Loucy (cell line): ENCODE results near the gene NXT1.
A peak's percentile ranks its signal among the peaks of the same experiment; 100 is the strongest.

Source experiments
- H2AFZ ChIP-seq: fragments of 200-600 bp; sonication (generic); 2 replicates; pipeline ENCODE4 v1.6.0; 2016; ENCODE audit warnings: antibody characterized with exemption, mild to moderate bottlenecking, low read length, moderate library complexity
- H3F3A ChIP-seq: fragments of 200-600 bp; 2 replicates; pipeline ENCODE4 v1.6.0; 2016; ENCODE audit warnings: antibody characterized with exemption, low read depth, mild to moderate bottlenecking
- H3K27me3 ChIP-seq: fragments of 200-600 bp; sonication (generic); 2 replicates; pipeline ENCODE4 v1.6.1; 2014; ENCODE audit warnings: low read length, mild to moderate bottlenecking; ENCODE audit not compliant: insufficient read depth, poor library complexity, severe bottlenecking
- H3K36me3 ChIP-seq: fragments of 200-600 bp; sonication (generic); 2 replicates; pipeline ENCODE4 v1.6.1; 2016; ENCODE audit warnings: low read length; ENCODE audit not compliant: insufficient read depth
- H3K4me1 ChIP-seq: fragments of 200-600 bp; sonication (generic); 2 replicates; pipeline ENCODE4 v1.5.1; 2014; ENCODE audit warnings: low read length, mild to moderate bottlenecking; ENCODE audit not compliant: insufficient read depth, poor library complexity, severe bottlenecking
- H3K4me2 ChIP-seq: fragments of 200-600 bp; sonication (generic); 2 replicates; pipeline ENCODE4 v1.6.0; 2014; ENCODE audit warnings: antibody characterized with exemption, low read length, low read depth, mild to moderate bottlenecking; ENCODE audit not compliant: poor library complexity, severe bottlenecking
- H3K4me3 ChIP-seq: fragments of 200-600 bp; sonication (generic); 2 replicates; pipeline ENCODE4 v1.5.1; 2014; ENCODE audit warnings: low read length, mild to moderate bottlenecking, mixed read lengths; ENCODE audit not compliant: poor library complexity, severe bottlenecking
- H3K79me2 ChIP-seq: fragments of 200-600 bp; sonication (generic); 2 replicates; pipeline ENCODE4 v1.6.1; 2014; ENCODE audit warnings: low read length; ENCODE audit not compliant: insufficient read depth
- H3K9ac ChIP-seq: fragments of 200-600 bp; sonication (generic); 2 replicates; pipeline ENCODE4 v1.6.0; 2014; ENCODE audit warnings: mild to moderate bottlenecking, low read depth, low read length, moderate library complexity; ENCODE audit not compliant: poor library complexity, severe bottlenecking
- H3K9me2 ChIP-seq: fragments of 200-600 bp; sonication (generic); replicated peaks from 2 replicates; pipeline ENCODE4 v1.6.1; 2016; ENCODE audit warnings: low read depth, low read length, mixed read lengths
- H3K9me3 ChIP-seq: fragments of 200-600 bp; sonication (generic); 2 replicates; pipeline ENCODE4 v1.6.1; 2014; ENCODE audit warnings: mild to moderate bottlenecking, antibody characterized with exemption, low read length, low read depth; ENCODE audit not compliant: insufficient read depth
- H4K20me1 ChIP-seq: fragments of 200-600 bp; sonication (generic); 2 replicates; pipeline ENCODE4 v1.6.0; 2014; ENCODE audit warnings: antibody characterized with exemption, low read length, mild to moderate bottlenecking; ENCODE audit not compliant: insufficient read depth, poor library complexity, severe bottlenecking
- CTCF ChIP-seq: fragments of 200-600 bp; sonication (generic); conservative IDR thresholded peaks from 2 replicates; pipeline ENCODE4 v1.5.1; 2014; ENCODE audit warnings: mild to moderate bottlenecking, antibody characterized with exemption, low read length
- EZH2phosphoT487 ChIP-seq: fragments of 200-600 bp; IDR thresholded peaks from 2 replicates; pipeline ENCODE4 v1.6.1; 2018; ENCODE audit warnings: antibody characterized with exemption, mild to moderate bottlenecking, moderate library complexity, borderline replicate concordance

Gene NXT1

GRCh38 chr20:23339986-23340385 is 10.6 kb upstream of the NXT1 start:
- Histone ChIP-seq H3K4me1 (no peaks in the 10 kb centered on the region), H3K79me2 (no peaks in the 10 kb centered on the region), H3K27me3 (no peaks in the 10 kb centered on the region), H3K9me2 (no peaks in the 10 kb centered on the region), H3K4me3 (no peak overlapping the region), H3K9me3 (no peaks in the 10 kb centered on the region), H3K9ac (no peak overlapping the region), H2AFZ (no peak overlapping the region), H3F3A (no peaks in the 10 kb centered on the region), H4K20me1 (no peaks in the 10 kb centered on the region), H3K36me3 (no peaks in the 10 kb centered on the region), H3K4me2 (no peak overlapping the region)
- TF ChIP-seq EZH2phosphoT487 (no peak), CTCF (no peak)

GRCh38 chr20:23340524-23340923 is 10.1 kb upstream of the NXT1 start:
- H3K79me2 ChIP-seq: no peaks in the 10 kb centered on the region
- no peaks in the 10 kb centered on the region for H3K4me1 ChIP-seq
- H4K20me1 ChIP-seq: no peaks in the 10 kb centered on the region
- H3K9me3 ChIP-seq: no peaks in the 10 kb centered on the region
- no peak overlapping the region for H3K4me3 ChIP-seq
- H3F3A ChIP-seq: no peaks in the 10 kb centered on the region
- no peaks in the 10 kb centered on the region for H3K27me3 ChIP-seq
- no peak overlapping the region for H2AFZ ChIP-seq
- H3K4me2 ChIP-seq: no peak overlapping the region
- no peaks in the 10 kb centered on the region for H3K9me2 ChIP-seq
- no peaks in the 10 kb centered on the region for H3K36me3 ChIP-seq
- TF ChIP-seq CTCF (peak; percentile 75), EZH2phosphoT487 (no peak)
- H3K9ac ChIP-seq: no peak overlapping the region

GRCh38 chr20:23341073-23341472 is 9.5 kb upstream of the NXT1 start:
- Histone ChIP-seq H3F3A (no peaks in the 10 kb centered on the region), H3K4me2 (no peak overlapping the region), H3K27me3 (no peaks in the 10 kb centered on the region), H3K9me3 (no peaks in the 10 kb centered on the region), H2AFZ (no peak overlapping the region), H3K9ac (no peak overlapping the region), H3K36me3 (no peaks in the 10 kb centered on the region), H3K79me2 (no peaks in the 10 kb centered on the region), H3K9me2 (no peaks in the 10 kb centered on the region), H3K4me1 (no peaks in the 10 kb centered on the region), H3K4me3 (no peak overlapping the region), H4K20me1 (no peaks in the 10 kb centered on the region)
- no peak for TF ChIP-seq EZH2phosphoT487
- TF ChIP-seq CTCF: no peak
